ENCODE measurements around the gene KIF13A.

- TF ChIP-seq, protein P1, sequence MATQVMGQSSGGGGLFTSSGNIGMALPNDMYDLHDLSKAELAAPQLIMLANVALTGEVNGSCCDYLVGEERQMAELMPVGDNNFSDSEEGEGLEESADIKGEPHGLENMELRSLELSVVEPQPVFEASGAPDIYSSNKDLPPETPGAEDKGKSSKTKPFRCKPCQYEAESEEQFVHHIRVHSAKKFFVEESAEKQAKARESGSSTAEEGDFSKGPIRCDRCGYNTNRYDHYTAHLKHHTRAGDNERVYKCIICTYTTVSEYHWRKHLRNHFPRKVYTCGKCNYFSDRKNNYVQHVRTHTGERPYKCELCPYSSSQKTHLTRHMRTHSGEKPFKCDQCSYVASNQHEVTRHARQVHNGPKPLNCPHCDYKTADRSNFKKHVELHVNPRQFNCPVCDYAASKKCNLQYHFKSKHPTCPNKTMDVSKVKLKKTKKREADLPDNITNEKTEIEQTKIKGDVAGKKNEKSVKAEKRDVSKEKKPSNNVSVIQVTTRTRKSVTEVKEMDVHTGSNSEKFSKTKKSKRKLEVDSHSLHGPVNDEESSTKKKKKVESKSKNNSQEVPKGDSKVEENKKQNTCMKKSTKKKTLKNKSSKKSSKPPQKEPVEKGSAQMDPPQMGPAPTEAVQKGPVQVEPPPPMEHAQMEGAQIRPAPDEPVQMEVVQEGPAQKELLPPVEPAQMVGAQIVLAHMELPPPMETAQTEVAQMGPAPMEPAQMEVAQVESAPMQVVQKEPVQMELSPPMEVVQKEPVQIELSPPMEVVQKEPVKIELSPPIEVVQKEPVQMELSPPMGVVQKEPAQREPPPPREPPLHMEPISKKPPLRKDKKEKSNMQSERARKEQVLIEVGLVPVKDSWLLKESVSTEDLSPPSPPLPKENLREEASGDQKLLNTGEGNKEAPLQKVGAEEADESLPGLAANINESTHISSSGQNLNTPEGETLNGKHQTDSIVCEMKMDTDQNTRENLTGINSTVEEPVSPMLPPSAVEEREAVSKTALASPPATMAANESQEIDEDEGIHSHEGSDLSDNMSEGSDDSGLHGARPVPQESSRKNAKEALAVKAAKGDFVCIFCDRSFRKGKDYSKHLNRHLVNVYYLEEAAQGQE (IDR thresholded peaks at IDR 0.05; ENCODE audit: insufficient read depth in 1 of 2, low read depth in 2 of 2, low read length in 1 of 2), result no peak
- TF ChIP-seq, protein P2, sequence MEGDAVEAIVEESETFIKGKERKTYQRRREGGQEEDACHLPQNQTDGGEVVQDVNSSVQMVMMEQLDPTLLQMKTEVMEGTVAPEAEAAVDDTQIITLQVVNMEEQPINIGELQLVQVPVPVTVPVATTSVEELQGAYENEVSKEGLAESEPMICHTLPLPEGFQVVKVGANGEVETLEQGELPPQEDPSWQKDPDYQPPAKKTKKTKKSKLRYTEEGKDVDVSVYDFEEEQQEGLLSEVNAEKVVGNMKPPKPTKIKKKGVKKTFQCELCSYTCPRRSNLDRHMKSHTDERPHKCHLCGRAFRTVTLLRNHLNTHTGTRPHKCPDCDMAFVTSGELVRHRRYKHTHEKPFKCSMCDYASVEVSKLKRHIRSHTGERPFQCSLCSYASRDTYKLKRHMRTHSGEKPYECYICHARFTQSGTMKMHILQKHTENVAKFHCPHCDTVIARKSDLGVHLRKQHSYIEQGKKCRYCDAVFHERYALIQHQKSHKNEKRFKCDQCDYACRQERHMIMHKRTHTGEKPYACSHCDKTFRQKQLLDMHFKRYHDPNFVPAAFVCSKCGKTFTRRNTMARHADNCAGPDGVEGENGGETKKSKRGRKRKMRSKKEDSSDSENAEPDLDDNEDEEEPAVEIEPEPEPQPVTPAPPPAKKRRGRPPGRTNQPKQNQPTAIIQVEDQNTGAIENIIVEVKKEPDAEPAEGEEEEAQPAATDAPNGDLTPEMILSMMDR (IDR thresholded peaks at IDR 0.05), result no peak
- TF ChIP-seq SIN3A (IDR thresholded peaks at IDR 0.05; ENCODE audit: borderline replicate concordance, insufficient read depth, low read depth, low read length) (no peak), POLR2AphosphoS5 (IDR thresholded peaks at IDR 0.05; ENCODE audit: low read depth, low read length) (no peak)
Observed at GRCh38 chr6:17907406-17908229, 79.8 kb downstream of the KIF13A start.

All from Panc1 (cell line).